ENCODE data around the gene C14orf119. TPM values are rescaled to one million over a fixed set of nuclear protein-coding genes. Genes with fewer than 3 reads are reported as not detected.

C14orf119 gene
- total RNA-seq, 1 donor from 2014 or later, result 55.3 TPM

DNA sequence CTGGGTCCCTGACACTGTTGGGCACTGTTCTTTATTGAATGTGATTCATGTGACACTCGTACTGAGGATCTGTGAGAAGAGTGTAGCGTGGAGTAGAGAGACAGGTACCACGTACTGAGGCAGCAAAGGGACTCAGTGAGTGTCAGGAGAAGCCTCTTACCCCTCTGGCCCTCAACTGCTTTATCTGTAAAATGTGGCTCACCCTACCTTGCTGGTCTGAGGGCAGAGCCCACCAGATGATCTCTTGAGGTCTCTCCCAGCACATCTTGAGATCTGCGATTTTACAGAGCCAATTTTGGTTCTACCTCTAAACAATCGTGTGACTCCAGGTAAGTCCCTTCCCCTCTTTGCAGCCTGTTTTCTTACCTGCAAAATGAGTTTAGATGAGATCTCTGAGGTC is 20.6 kb downstream of the C14orf119 start:
- no peaks in the 10 kb centered on the region for H3K27me3 ChIP-seq
- H3K36me3 ChIP-seq, result no peaks in the 10 kb centered on the region
- peaks cover 13% of the 10 kb centered on the region for H3K4me1 ChIP-seq
- H3K27ac ChIP-seq, result no peak overlapping the region
- intact Hi-C loops (cut with DNase I), result no loop called here
- ATAC-seq (no peak), DNase-seq (no peak)
- H3K4me3 ChIP-seq, result no peak overlapping the region
- no peaks in the 10 kb centered on the region for H3K9me3 ChIP-seq
- TF ChIP-seq, protein P1, sequence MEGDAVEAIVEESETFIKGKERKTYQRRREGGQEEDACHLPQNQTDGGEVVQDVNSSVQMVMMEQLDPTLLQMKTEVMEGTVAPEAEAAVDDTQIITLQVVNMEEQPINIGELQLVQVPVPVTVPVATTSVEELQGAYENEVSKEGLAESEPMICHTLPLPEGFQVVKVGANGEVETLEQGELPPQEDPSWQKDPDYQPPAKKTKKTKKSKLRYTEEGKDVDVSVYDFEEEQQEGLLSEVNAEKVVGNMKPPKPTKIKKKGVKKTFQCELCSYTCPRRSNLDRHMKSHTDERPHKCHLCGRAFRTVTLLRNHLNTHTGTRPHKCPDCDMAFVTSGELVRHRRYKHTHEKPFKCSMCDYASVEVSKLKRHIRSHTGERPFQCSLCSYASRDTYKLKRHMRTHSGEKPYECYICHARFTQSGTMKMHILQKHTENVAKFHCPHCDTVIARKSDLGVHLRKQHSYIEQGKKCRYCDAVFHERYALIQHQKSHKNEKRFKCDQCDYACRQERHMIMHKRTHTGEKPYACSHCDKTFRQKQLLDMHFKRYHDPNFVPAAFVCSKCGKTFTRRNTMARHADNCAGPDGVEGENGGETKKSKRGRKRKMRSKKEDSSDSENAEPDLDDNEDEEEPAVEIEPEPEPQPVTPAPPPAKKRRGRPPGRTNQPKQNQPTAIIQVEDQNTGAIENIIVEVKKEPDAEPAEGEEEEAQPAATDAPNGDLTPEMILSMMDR (IDR thresholded peaks at IDR 0.05), result no peak

DNA sequence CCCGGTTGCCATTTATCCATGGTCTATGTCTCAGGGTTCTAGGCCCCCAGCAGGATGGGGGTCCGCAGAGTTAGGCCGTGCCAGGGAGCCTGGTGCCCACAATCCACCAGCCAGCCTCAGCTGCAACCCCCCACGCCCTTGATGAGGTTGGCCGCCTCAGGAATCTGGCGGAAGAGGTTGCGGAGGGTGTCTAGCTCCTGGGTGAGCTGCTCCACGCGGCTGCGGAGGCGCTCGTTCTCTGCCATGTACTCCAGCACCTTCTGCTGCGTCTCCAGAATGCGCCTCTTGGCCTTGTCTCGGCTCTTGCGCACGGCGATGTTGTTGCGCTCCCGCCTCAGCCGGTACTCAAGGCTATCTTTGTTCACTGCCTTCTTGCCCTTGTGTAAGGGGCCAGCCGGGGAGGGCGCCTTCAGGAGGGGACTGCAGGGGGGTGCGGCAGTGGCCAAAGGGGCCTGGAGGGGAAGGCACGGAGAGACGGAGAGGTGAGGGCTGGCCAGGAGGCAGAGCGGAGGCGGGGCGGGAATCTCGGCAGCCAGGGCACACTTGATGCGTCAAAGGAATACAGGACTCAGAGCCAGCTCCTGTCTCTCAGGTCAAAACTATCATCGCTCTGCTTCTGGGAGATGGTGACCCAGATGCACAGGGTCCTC is 22.2 kb downstream of the C14orf119 start:
- Histone ChIP-seq H3K9me3 (no peaks in the 10 kb centered on the region), H3K27me3 (no peaks in the 10 kb centered on the region), H3K36me3 (no peaks in the 10 kb centered on the region), H3K27ac (no peak overlapping the region), H3K4me3 (no peak overlapping the region), H3K4me1 (peaks cover 13% of the 10 kb centered on the region)
- intact Hi-C loops (cut with DNase I), result no loop called here
- TF ChIP-seq, protein P1 (IDR thresholded peaks at IDR 0.05), result no peak
- DNase-seq (no peak), ATAC-seq (no peak)

DNA sequence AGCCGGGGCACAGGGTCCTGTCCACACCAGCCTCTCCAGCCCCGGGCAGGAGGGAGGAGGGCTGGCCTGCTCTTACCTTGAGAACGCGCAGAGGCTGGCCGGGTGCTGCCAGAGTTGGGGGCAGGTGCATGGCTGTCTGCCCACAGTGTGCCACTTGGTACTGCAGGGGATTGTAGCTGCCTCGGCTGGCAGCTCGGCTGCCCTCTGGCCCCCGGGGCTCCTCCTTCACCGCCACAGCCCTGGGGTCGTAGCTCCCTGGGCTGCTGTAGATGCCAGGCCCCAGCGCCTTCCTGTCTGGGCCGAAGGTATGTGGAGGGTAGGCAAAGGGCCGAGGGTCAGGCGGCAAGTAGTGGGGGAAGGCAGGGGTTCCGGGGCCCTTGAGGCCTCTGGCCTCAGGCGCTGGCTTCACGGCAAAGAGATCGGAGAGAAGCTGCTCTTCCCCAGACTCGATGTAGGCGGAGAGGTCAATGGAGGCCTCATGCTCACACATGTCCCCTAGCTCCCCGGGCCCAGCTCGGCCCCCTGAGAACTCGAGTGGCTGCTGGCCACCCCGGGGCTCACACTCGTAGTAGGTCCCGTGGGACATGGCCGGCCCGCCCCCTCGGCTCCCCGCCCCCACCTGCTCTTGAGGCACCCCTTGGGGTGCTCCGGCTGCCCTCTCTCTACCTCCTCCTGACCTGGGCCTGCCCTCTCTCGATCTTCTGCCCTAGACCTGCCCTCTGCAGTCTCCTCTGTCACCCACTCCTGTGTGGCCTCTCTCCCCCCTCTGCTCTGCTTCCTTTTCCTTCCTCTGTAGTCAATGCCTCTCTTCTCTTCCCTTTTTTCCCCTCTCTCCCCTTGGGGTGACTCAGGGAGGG is 23.4 kb downstream of the C14orf119 start, which contains the start of gene CEBPE:
Gene CEBPE, minus strand, starts transcription at position 750 of the 857 bp plus-strand sequence. Its CDS starts 164 bp downstream, at position 586.
- intact Hi-C loops (cut with DNase I), result no loop called here
- Histone ChIP-seq H3K36me3 (no peaks in the 10 kb centered on the region), H3K4me3 (no peak within 1 kb of the TSS), H3K9me3 (no peaks in the 10 kb centered on the region), H3K27me3 (no peaks in the 10 kb centered on the region), H3K27ac (peak within 1 kb of the TSS; percentile 60), H3K4me1 (peaks cover 6% of the 10 kb centered on the region)
- TF ChIP-seq, protein P1 (IDR thresholded peaks at IDR 0.05), result no peak
- ATAC-seq (peak; percentile 15), DNase-seq (no peak)

DNA sequence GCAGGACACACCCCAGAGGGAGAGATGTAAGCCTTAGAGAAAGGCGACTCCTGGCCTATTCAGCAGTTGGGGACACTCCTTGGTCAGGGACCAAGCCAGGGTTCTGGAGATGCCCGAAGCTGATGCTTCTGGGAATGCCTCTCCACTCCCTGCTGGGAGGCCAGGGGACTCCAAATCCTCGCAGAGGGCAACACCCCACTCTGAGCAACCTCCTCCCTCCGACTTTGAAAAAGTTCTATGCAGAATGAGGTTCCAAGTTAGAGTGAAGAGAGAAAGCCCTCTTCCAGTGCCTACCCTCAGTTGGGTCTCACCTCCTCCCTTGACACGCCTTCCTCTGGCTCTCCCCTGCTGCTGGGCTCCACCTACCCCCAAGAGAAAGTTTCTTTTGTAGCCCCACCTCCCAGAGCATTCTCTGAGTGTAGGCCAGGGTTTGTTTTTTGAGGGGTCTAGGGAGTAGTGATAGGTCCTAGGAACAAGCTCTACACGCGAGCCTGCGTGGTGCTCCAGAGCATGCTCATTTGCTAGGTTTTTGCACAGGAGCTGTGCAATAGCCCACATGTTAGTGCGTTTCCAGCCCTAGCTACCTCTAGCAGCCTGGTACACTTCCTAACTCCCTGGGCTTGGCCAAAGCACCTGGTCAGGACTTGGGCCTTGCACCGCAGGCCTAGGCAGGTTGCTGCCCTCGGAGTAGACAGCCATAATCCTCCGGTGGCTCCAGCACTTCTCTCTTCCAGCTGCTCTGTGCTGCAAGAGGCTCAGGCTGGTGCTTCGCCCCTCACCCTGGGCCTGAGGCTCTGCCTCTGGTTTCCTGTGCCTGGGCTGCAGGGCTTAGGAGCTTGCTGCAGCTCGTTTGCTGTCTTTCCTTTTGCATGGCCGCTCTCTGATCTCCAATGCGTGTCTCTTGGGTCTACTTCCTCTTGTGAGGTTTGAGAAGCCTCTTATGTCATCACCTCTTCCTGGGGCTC is 24.3 kb downstream of the C14orf119 start:
- peak; percentile 2 for ATAC-seq
- Histone ChIP-seq H3K27ac (peak overlapping the region; percentile 60), H3K27me3 (no peaks in the 10 kb centered on the region), H3K4me1 (no peaks in the 10 kb centered on the region), H3K9me3 (no peaks in the 10 kb centered on the region), H3K36me3 (no peaks in the 10 kb centered on the region), H3K4me3 (no peak overlapping the region)
- intact Hi-C loops (cut with DNase I), result loop anchor here (2.0 kb wide), 1 partner anchor 67 kb away; no protein-coding TSS in a partner anchor
- no peak for DNase-seq
- TF ChIP-seq, protein P1 (IDR thresholded peaks at IDR 0.05), result no peak

Measured in upper lobe of right lung (tissue), 1 donor.